D341Med (cell line): Measurements from ENCODE around the gene XKR7.

Experiments
- DNase-seq: peaks from one replicate; pipeline ENCODE4 v3.0.0; 2012; ENCODE audit warnings: low spot score

XKR7 gene

GRCh38 chr20:31979713-31980426 is 11.9 kb downstream of the XKR7 start:
- DNase-seq = no peak

DNA sequence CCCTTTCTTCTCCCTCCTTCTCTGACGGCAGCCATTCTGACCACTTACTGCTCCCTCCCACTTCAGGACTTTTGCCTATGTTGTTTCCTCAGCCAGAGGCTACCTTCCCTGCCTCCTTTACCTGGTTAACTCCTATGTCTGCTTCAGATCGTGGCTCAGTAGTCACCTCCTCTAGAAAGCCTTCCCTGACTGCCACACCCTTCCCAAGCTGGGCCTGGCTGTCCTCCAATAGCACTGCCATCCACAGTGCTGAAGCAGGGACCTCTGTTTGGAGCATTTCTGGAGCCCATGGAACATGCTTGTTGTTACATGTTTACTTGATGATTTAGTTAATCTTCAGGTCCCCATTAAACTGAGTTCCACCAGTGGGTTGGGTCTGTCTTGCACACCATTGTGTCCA is 13.8 kb downstream of the XKR7 start:
- DNase-seq = no peak

DNA sequence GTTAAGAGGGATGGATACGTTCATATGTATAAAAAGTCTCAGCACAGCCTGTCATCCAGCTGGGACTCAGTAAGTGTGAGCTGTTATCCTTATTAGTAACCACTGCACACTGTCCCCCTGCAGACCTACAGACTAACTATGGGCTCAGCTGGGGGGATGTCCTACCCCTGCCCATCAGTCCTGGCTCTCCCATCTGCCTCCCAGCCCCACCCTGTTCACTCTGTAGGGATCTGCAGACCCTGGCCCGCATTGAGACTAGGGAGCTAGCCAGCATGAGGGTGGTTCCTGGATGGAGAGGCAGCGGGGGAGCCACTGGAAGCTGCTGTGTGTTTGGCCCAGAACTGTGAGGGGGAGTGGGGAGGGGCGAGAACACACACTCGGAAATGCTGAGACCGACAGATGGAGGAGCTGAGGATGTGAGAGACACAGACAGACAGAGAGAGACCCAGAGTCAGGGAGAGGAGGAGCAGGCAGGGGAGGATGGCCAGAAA is 17.1 kb downstream of the XKR7 start:
- peak; percentile 78 for DNase-seq

GRCh38 chr20:31987744-31988143 is 19.8 kb downstream of the XKR7 start:
- no peak for DNase-seq

DNA sequence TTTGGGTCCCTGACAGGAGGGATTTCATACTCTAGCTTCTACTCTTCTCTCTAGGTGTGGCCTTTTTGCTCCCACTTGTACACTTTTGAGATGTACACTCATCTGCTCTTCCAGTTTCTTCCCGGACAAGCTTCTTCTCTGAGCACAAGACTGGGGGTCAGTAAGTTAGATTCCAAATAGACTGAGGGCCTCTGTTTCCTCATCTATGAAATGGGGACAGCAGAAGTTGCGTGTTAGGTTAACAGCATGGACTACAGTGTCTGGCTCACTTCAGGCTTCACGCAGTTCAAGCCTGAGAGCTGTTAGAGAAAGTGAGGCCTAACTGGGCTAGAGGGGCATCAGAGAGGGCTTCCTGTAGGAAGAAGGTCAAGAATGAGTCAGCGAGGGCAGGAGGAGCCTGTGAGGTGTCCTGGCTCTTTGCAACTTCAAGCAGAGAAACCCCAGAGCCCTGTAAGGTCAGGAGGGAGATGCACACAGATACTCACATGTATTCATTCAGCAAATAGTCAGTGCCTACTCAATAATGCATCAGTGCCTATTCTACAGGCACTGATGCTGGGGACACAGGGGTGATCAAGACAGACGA is 20.6 kb downstream of the XKR7 start:
- DNase-seq = no peak

DNA sequence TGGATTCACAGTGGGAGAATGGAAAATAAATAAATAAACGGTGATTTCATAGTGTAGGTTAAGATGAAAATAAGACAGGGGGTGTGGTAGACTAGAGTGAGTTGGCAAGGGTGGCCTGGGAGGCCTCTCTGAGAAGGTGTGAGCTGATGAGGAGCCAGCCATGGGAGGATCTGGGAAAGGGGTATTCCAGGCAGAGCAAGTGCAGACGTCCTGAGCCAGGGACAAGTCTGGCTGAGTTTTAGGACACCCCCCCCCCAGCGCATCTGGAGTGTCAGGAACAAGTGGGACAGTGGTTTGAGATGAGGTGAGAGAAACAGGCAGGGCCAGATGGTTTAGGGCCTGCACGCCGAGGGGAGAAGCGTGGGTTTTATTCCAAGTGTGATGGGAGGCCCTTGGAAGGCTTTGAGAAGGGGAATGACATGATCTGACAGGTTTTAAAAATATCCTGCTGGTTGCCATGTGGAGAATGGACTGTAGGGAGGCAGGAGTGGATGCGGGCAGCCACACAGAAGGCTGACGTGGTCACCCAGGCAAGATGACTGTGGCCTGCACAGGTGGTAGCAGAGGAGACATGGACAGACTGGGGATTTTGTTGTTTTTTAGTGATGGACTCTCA is 21.2 kb downstream of the XKR7 start:
- no peak for DNase-seq

GRCh38 chr20:31990641-31991338 is 22.8 kb downstream of the XKR7 start:
- DNase-seq = no peak

- DNase-seq = no peak
Measured at GRCh38 chr20:31991339-31991705, 23.4 kb downstream of the XKR7 start.

DNA sequence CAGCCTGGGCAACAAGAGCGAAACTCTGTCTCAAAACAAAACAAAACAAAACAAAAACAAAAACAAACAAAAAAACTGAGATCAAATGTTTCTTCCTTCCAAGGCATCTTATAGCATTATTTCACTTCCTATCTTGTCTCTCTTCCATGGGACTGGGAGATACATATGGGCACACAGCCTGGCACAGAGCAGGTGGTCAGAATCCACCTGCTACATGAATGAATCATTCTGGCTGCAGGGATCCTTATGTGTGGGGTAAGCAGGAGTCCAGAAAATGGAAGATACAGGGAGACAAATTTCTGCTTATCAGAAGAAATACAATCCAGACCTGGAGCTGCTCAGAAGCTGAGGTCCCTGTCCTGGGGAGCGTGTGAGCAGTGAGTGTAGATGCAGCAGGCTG is 24.1 kb downstream of the XKR7 start:
- no peak for DNase-seq

- DNase-seq = no peak
Measured at GRCh38 chr20:31996996-31997395, 29.0 kb downstream of the XKR7 start.

DNA sequence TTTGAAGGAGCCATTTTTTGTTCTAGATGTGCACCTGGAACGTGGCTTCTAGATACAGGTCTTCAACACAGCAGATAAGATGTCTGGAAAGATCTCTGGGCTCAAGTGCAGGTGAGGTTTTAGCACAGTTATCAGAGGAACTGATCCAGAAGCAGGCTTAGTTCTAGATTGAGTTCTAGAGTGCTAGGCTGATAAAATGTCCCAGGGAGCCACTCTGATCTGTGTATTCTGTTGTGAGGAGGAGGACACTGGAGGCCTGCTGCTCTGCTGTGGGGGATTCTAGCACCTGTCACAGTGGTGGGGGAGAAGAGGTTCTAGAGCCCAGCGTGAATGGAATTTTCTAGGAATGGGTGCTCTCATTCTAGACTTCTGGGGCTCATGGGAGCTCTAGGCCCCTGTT is 30.3 kb downstream of the XKR7 start:
- no peak for DNase-seq

DNA sequence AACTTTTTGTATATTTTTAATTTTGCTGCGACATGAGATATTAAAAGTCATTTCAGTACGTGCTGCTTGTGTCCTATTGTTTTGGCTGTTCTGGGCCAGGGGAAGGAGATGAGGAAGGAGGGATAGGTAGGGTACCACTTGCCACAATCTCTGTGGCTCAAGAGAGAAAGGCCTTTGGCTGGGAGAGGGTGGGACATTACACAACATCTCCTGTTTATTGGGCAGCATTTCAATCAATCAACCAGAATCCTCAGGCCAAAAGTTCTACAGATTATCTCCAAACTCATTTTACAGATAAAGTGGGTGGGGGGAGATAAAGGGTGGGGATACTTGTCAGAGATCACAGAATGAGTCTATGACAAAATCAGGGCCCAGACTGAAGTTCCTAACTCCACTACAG is 35.4 kb downstream of the XKR7 start:
- no peak for DNase-seq

DNA sequence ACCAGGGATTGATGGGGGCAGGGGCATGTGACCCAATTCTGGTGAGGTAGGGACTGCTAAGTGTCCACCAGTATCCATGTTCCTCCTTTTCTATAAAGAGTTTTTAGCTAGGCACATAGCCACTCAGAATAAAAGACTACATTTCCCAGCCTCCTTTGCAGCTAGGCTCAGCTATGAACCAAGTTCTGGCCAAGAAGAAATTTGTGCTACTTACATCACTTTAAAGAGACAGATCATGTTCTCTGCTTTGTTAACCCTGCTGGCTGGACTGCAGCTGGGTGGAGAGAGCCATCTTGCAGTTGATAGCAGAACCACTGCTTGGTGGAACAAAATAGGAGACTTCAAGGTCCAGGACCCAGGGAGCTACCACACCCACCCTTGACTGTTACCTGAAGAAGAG is 37.0 kb downstream of the XKR7 start:
- no peak for DNase-seq

DNA sequence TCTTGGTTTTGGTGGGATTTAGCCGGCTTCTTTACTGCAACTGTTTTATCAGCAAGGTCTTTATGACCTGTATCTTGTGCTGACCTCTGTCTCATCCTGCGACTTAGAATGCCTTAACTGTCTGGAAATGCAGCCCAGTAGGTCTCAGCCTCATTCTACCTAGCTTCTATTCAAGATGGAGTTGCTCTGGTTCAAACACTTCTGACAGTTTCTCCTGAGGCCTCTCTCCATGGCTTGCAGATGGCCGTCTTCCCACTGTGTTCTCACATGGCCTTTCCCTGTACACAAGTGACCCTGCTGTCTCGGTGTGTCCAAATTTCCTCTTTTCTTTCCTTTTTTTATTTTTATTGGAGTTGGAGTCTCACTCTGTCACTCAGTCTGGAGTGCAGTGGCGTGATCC is 38.1 kb downstream of the XKR7 start:
- DNase-seq = no peak

GRCh38 chr20:32006841-32007786 is 39.2 kb downstream of the XKR7 start:
- no peak for DNase-seq

DNA sequence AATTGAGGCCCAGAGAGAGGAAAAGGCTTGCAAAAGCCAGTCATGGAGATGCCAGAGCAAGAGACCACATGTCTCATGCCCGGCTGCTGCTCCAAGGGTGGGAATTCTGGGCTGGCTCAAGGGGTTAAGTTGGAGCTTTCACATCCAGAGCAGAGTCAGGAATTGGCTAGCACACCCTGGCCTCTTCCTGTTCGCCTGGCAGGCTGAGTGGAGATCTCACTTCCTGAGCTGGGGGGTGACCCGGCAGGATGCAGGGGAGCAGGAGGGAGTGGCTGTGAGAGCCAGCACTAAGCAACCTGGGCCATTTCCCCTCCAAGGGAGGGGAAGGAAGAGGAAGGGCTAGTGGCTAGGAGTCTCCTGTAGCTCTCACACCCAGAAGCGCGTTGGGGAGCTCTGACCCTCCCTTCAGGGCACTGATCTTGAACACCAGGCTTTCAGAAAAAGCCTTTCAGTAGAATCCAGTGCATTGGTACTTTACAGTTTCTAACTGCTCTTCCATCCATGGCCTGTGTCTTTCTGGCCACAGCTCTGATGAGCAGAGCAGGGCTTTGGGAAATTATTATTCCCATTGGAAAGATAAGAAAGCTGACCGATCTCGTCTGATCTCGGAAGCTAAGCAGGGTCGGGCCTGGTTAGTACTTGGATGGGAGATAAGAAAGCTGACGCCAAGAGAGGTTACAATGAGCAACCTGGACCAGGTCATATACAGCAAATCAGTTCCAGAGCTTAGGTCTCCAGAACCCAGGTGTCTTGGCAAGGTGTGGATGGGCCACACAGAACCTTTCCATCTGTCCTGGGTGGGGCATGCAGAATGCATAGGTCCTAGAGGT is 40.1 kb downstream of the XKR7 start:
- no peak for DNase-seq

- DNase-seq = no peak
Measured at GRCh38 chr20:32009564-32009963, 41.6 kb downstream of the XKR7 start.

DNA sequence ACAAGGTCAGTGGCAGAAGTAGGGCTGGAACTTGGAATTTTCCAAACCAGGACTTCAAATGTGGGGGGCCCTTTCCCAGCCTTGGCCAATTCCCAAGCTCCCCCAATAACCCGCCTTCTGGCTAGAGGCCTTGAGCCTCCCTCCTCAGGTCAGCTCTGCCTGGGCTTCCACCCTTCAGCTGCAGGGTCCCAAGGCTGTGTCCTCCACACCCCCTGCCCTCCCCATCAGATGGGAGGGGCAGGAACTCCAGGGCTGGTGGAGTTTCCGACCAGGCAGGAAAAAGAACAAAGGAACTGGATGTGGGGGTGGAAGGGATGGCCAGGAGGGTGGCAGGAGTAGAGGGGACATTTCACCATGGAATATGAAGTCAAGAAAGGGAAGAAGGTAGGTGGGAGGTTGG is 42.1 kb downstream of the XKR7 start, which contains the start of gene CCM2L:
TSS of gene CCM2L (plus strand) at position 338 of the 400 bp plus-strand sequence. CDS start at position 355, 17 bp downstream.
- no peak for DNase-seq

DNA sequence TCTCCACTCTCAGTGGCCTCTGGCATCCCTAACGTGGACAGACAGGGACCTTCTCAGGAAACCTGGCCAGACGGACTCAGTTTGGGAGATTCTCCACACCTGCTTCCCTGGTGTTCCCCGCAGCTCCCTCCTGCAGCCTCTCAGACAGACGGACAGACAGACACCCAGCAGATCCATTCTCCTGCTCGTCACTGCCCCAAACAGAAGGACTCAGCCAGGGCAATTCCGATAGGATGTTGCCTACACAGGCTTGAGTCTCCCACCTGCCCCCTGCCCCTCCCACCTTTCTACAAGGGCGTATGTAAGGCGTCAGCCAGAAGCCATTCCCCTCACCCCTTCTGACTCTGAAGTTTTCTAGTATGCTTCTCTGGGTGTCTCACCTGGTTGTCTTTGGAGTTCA is 42.7 kb downstream of the XKR7 start:
- DNase-seq = no peak

GRCh38 chr20:32012159-32012688 is 44.3 kb downstream of the XKR7 start:
- DNase-seq = no peak

- no peak for DNase-seq
Measured at GRCh38 chr20:32013326-32013725, 45.4 kb downstream of the XKR7 start.
